HCT116 (cell line): ENCODE measurements around the gene ADAMTSL2.

Experiments used
- CEBPB ChIP-seq: IDR thresholded peaks from 2 replicates; pipeline ENCODE4 v1.6.1; 2012; ENCODE audit warnings: low read depth
- CTCF ChIP-seq, 3 experiments: fragments of 200-600 bp in 1 of 3; sonication (generic) in 1 of 3; IDR thresholded peaks in 2 of 3; conservative IDR thresholded peaks in 1 of 3; 2 replicates each; pipeline ENCODE4 v1.5.1; 2012 to 2017; ENCODE audit warnings: low read depth in 2 of 3, low read length in 2 of 3, antibody characterized with exemption in 1 of 3, borderline replicate concordance in 1 of 3, control low read depth in 1 of 3, mild to moderate bottlenecking in 1 of 3, mixed read lengths in 1 of 3, mixed run types in 1 of 3, moderate library complexity in 1 of 3; ENCODE audit not compliant: insufficient read depth in 1 of 3
- EGR1 ChIP-seq: IDR thresholded peaks from 2 replicates; pipeline ENCODE4 v1.6.1; 2012; ENCODE audit warnings: low read depth
- EZH2 ChIP-seq: fragments of 200-600 bp; sonication (generic); IDR thresholded peaks from 2 replicates; pipeline ENCODE4 v1.6.1; 2017; ENCODE audit warnings: antibody characterized with exemption, mixed run types
- EZH2phosphoT487 ChIP-seq: fragments of 200-600 bp; IDR thresholded peaks from 2 replicates; pipeline ENCODE4 v1.6.1; 2018; ENCODE audit warnings: antibody characterized with exemption, borderline replicate concordance
- JUND ChIP-seq: IDR thresholded peaks from 2 replicates; pipeline ENCODE4 v1.6.1; 2012
- MAX ChIP-seq: IDR thresholded peaks from 2 replicates; pipeline ENCODE4 v1.6.1; 2012
- POLR2A ChIP-seq: IDR thresholded peaks from 2 replicates; pipeline ENCODE4 v1.7.0; 2011; ENCODE audit warnings: borderline replicate concordance; ENCODE audit not compliant: insufficient read depth, insufficient read length; ENCODE audit errors: extremely low read depth
- POLR2AphosphoS5 ChIP-seq: IDR thresholded peaks from 2 replicates; pipeline ENCODE4 v1.6.1; 2011; ENCODE audit warnings: mild to moderate bottlenecking, low read depth, low read length, moderate library complexity
- TCF7L2 ChIP-seq: IDR thresholded peaks from 2 replicates; pipeline ENCODE4 v1.7.0; 2011; ENCODE audit warnings: borderline replicate concordance, inconsistent platforms; ENCODE audit not compliant: insufficient read depth, insufficient read length; ENCODE audit errors: extremely low read depth
- YY1 ChIP-seq: IDR thresholded peaks from 2 replicates; pipeline ENCODE4 v1.6.1; 2011; ENCODE audit warnings: low read length, low read depth, moderate library complexity, mild to moderate bottlenecking; ENCODE audit not compliant: insufficient replicate concordance; ENCODE audit errors: extremely low read depth
- ZBTB33 ChIP-seq: IDR thresholded peaks from 2 replicates; pipeline ENCODE4 v1.6.1; 2011; ENCODE audit warnings: mild to moderate bottlenecking, low read length, moderate library complexity; ENCODE audit not compliant: insufficient replicate concordance; ENCODE audit errors: extremely low read depth

- TF ChIP-seq POLR2A (no peak), JUND (no peak), CTCF (IDR thresholded peaks at IDR 0.05 in 2 of 3, conservative IDR thresholded peaks at IDR 0.05 in 1 of 3; ENCODE audit: borderline replicate concordance in 1 of 3, insufficient read depth in 1 of 3, low read depth in 2 of 3, low read length in 2 of 3) (no peak), EZH2 (no peak), YY1 (no peak), TCF7L2 (no peak), ZBTB33 (no peak), CEBPB (no peak), MAX (no peak), EGR1 (no peak), POLR2AphosphoS5 (no peak), EZH2phosphoT487 (no peak)
Observed at GRCh38 chr9:133502112-133502511, 32.4 kb upstream of the ADAMTSL2 start.
